ENCODE results near the gene SLC9A8.

DNA sequence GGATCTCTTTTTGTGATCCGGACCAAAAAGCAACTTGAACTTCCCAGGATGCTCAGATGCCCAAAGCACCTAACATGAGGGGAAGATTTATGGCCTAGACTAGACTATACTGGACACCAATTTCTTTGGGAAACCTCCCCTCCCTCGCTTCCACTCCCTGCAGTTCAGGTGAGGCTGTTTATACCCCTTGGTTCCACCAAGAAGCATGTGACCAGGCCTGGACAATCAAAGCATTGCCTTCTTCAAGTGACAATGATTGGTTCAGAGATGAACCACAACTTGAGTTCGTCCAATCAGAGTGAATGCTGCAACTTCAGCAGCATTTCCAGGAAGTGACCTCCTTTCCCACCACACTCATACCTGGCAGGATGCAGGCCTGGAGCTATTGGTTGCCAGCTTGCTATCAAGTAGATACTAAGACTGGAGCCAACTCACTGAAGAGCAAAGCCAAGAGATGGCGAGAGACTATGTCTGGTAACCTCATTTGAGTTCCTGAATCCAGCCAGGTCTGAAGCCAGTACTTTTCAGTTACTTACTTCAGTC is 45.6 kb upstream of the SLC9A8 start:
- TF ChIP-seq, protein P1, sequence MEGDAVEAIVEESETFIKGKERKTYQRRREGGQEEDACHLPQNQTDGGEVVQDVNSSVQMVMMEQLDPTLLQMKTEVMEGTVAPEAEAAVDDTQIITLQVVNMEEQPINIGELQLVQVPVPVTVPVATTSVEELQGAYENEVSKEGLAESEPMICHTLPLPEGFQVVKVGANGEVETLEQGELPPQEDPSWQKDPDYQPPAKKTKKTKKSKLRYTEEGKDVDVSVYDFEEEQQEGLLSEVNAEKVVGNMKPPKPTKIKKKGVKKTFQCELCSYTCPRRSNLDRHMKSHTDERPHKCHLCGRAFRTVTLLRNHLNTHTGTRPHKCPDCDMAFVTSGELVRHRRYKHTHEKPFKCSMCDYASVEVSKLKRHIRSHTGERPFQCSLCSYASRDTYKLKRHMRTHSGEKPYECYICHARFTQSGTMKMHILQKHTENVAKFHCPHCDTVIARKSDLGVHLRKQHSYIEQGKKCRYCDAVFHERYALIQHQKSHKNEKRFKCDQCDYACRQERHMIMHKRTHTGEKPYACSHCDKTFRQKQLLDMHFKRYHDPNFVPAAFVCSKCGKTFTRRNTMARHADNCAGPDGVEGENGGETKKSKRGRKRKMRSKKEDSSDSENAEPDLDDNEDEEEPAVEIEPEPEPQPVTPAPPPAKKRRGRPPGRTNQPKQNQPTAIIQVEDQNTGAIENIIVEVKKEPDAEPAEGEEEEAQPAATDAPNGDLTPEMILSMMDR (IDR thresholded peaks at IDR 0.05), result no peak
- no peak for TF ChIP-seq POLR2A (IDR thresholded peaks at IDR 0.05)
- TF ChIP-seq EP300 (IDR thresholded peaks at IDR 0.05; ENCODE audit: low read depth), result no peak
